Neural cell (in vitro differentiated cells): ENCODE data around the gene CYP46A1.

Experiments used
- EZH2 ChIP-seq: fragments of 200-600, 300-800 bp; shearing (Covaris generic), sonication (generic); IDR thresholded peaks from 2 replicates; pipeline ENCODE4 v1.6.1; 2014; ENCODE audit warnings: antibody characterized with exemption, low read length, borderline replicate concordance, mild to moderate bottlenecking; ENCODE audit not compliant: insufficient read depth, poor library complexity, severe bottlenecking
- POLR2AphosphoS5 ChIP-seq: IDR thresholded peaks from 2 replicates; pipeline ENCODE4 v1.6.1; 2012
- REST ChIP-seq: IDR thresholded peaks from 2 replicates; pipeline ENCODE4 v1.6.1; 2012; ENCODE audit warnings: borderline replicate concordance
- TF ChIP-seq, protein P1 (sequence below): fragments of 450-650 bp; IDR thresholded peaks from 2 replicates; pipeline ENCODE4 v1.5.1; 2014; ENCODE audit warnings: antibody characterized with exemption, mild to moderate bottlenecking, moderate library complexity; ENCODE audit not compliant: poor library complexity, severe bottlenecking

DNA sequence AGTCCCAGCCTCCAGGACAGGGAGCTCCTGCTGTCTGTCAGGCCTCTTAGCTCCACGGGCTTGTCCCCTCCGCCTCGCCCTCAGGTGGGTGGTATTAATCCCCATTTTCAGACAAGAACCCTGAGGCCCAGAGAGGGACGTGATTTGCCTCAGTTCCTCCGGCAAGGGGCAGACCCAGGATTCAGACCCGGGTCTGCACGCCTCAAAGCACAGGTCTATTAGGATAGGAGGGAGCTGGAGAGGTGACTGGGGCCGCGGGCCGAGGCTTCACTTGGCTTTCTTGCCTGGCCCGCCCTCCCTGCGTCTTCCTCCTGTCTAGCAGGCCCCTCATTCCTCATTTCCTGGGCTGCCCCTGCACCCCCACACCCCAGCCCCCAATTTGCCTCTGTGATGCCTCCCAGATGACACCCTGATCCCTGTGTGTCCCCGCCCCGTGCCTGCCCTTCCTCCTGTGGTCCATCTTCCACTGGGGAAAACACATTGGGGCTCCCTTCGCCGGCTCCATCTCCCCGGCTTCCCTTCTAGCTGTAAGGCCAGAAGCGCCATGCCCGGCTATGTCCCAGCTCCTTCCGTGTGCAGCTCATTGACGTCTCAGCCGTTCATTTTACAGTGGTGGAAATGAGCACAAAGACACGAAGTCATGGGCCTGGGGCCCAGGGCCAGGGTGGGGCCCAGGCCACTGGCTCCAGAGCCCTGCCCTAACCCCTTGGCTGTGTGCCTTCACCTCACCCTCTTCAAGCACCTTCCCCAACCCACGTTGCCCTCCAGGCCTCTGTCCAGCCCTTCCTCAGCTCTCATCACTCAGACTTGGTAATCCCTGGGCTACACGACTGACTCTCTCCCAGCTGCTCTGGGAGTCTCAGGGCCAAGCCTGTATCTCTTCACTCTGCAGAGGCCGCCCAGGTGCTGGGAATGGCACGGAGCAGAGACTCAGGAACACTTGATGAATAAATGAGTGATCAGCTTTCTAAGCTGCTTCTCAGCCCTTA, 15.5 kb upstream of the CYP46A1 start:
- TF ChIP-seq, protein P1, sequence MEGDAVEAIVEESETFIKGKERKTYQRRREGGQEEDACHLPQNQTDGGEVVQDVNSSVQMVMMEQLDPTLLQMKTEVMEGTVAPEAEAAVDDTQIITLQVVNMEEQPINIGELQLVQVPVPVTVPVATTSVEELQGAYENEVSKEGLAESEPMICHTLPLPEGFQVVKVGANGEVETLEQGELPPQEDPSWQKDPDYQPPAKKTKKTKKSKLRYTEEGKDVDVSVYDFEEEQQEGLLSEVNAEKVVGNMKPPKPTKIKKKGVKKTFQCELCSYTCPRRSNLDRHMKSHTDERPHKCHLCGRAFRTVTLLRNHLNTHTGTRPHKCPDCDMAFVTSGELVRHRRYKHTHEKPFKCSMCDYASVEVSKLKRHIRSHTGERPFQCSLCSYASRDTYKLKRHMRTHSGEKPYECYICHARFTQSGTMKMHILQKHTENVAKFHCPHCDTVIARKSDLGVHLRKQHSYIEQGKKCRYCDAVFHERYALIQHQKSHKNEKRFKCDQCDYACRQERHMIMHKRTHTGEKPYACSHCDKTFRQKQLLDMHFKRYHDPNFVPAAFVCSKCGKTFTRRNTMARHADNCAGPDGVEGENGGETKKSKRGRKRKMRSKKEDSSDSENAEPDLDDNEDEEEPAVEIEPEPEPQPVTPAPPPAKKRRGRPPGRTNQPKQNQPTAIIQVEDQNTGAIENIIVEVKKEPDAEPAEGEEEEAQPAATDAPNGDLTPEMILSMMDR = no peak
- TF ChIP-seq EZH2 = no peak
- TF ChIP-seq POLR2AphosphoS5 = no peak
- TF ChIP-seq REST = no peak
